H1 (cell line): ENCODE data around the gene POU6F2. TPM values are rescaled to one million over a fixed set of nuclear protein-coding genes. Genes with fewer than 3 reads are reported as not detected.

ENCODE experiments used
- SAP30 ChIP-seq: fragments of 300-600 bp; sonication (generic); IDR thresholded peaks from 2 replicates; pipeline ENCODE4 v1.7.1; 2012; ENCODE audit warnings: low read length, moderate library complexity, mild to moderate bottlenecking, inconsistent platforms; ENCODE audit not compliant: insufficient read depth, insufficient replicate concordance
- SIN3A ChIP-seq, 2 experiments: IDR thresholded peaks in 1 of 2; conservative IDR thresholded peaks in 1 of 2; 2 replicates each; pipeline ENCODE4 v1.6.1; 2011 to 2012; ENCODE audit warnings: low read length in 2 of 2, improper control_type of control experiment in 1 of 2, low read depth in 1 of 2, mild to moderate bottlenecking in 1 of 2
- SP4 ChIP-seq: IDR thresholded peaks from 2 replicates; pipeline ENCODE4 v1.6.1; 2012; ENCODE audit warnings: low read length, inconsistent platforms
- USF2 ChIP-seq: IDR thresholded peaks from 2 replicates; pipeline ENCODE4 v1.6.1; 2011; ENCODE audit warnings: low read length, improper control_type of control experiment
- polyA plus RNA-seq, 7 experiments: library from polyadenylated mRNA; depleted of rRNA in 3 of 7; stranded (reverse) in 5 of 7; unstranded in 2 of 7; fragments of >200 nt in 5 of 7; fragments of 200-250 nt in 2 of 7; gene quantifications; 1 replicate in 5 of 7; 2 replicates in 1 of 7; 4 replicates in 1 of 7; pipeline versions ENCODE4 v1.2.1 to v1.2.3, GENCODE V29; 2011 to 2013; ENCODE audit warnings: missing spikeins in 2 of 7, mixed read lengths in 2 of 7
- total RNA-seq: library from RNA; stranded (reverse); fragmentation: NEBNext Ultra II Directional; extraction: Animal tissue kit (Norgen Biotek cat#: 25700); gene quantifications from 2 replicates; pipeline ENCODE4 v1.2.1, GENCODE V29; 2021

The POU6F2 gene
- total and polyA plus RNA-seq, 2 of the 8 experiments (the other 6 are each of a cell fraction or from before 2014, with no cell fraction given), result 1.1 to 2.0 TPM

- TF ChIP-seq SAP30 (no peak), SP4 (no peak), USF2 (no peak), SIN3A (conservative IDR thresholded peaks at IDR 0.05 in 1 of 2, IDR thresholded peaks at IDR 0.05 in 1 of 2; ENCODE audit: low read depth in 1 of 2, low read length in 2 of 2) (no peak)
- TF ChIP-seq, all 59 proteins: peak for 0
Observed at GRCh38 chr7:39410582-39410981, 432.9 kb downstream of the POU6F2 start (continued).
